Measurements from ENCODE around the gene DENND1B. TPM values are rescaled to one million over a fixed set of nuclear protein-coding genes. Genes with fewer than 3 reads are reported as not detected.

The DENND1B gene
- total and polyA plus RNA-seq, 9 of the 15 experiments (the other 6 are each of a cell fraction or from before 2014, with no cell fraction given) = 2.1 to 12.1 (median 7.5) TPM

GRCh38 chr1:197797010-197797409 is 21.7 kb upstream of the DENND1B start (continued):
- TF ChIP-seq MLLT1 (IDR thresholded peaks at IDR 0.05) = no peak
- TF ChIP-seq CBFA2T3 (IDR thresholded peaks at IDR 0.05) = no peak
- no peak for TF ChIP-seq ZBTB2 (IDR thresholded peaks at IDR 0.05)
- no peak for TF ChIP-seq ZNF263 (CRISPR knock-in tag; IDR thresholded peaks at IDR 0.05; ENCODE audit: borderline replicate concordance)

GRCh38 chr1:197788741-197789739 is 13.8 kb upstream of the DENND1B start:
- CTCF ChIA-PET (ENCODE audit: low intra/inter-chr PET ratio) = no interaction called here
- Histone ChIP-seq H2AFZ (ENCODE audit: low read depth, low read length) (no peak overlapping the region), H4K20me1 (replicated peaks; ENCODE audit: control insufficient read depth, insufficient read depth, low read length) (no peaks in the 10 kb centered on the region), H3K27ac (ENCODE audit: extremely low read depth, low read depth, low read length) (no peak overlapping the region), H3K4me2 (ENCODE audit: insufficient read depth, low read length) (no peak overlapping the region), H3K36me3 (ENCODE audit: control insufficient read depth, insufficient read depth, low read length) (no peaks in the 10 kb centered on the region), H3K9ac (ENCODE audit: insufficient read depth in 1 of 2, low read depth in 2 of 2, low read length in 2 of 2) (no peak overlapping the region), H3K4me3 (no peak overlapping the region), H3K79me2 (ENCODE audit: control insufficient read depth, insufficient read depth, low read length) (no peaks in the 10 kb centered on the region), H3K4me1 (replicated peaks in 1 of 2; ENCODE audit: control insufficient read depth in 2 of 2, insufficient read depth in 2 of 2, low read length in 2 of 2) (peaks cover 0 to 6% of the 10 kb centered on the region in 2 experiments; a peak in 1 of 5 replicates), H3K9me1 (ENCODE audit: control insufficient read depth, insufficient read depth, low read length) (no peaks in the 10 kb centered on the region), H3K27me3 (ENCODE audit: control insufficient read depth in 2 of 2, insufficient read depth in 2 of 2, low read length in 2 of 2) (no peaks in the 10 kb centered on the region), H3K9me3 (replicated peaks; ENCODE audit: control insufficient read depth, insufficient read depth, low read depth, low read length) (no peaks in the 10 kb centered on the region)
- intact Hi-C loops (cut with micrococcal nuclease) = no loop called here
- no TSS peak for BruUV-seq (replicated peaks)
- DNase-seq (ENCODE audit: extremely low read depth in 1 of 4, low spot score in 3 of 4) = no peak
- POLR2A ChIA-PET = interaction anchor here (0.6 to 1.6 kb wide), 3 partner anchors 13 to 26 kb away, joined by 3 to 4 read pairs (median 3); no protein-coding TSS in a partner anchor
- 25% methylated on average over 3 of the region's 3 CpGs for WGBS (ENCODE audit: insufficient coverage, low coverage, missing lambda C conversion rate)
- FAIRE-seq = no peak
- no peak; the same call in 2 of the 3 replicates for ATAC-seq
- in situ Hi-C loops (cut with MboI) = no loop called here
- no peak for TF ChIP-seq ZKSCAN1 (IDR thresholded peaks at IDR 0.05; ENCODE audit: low read depth, low read length)
- no peak for TF ChIP-seq KLF13 (tag; IDR thresholded peaks at IDR 0.05; ENCODE audit: borderline replicate concordance, low read depth)
- TF ChIP-seq CEBPB (tag; IDR thresholded peaks at IDR 0.05) = no peak
- no peak for TF ChIP-seq NR2C2 (CRISPR knock-in tag; IDR thresholded peaks at IDR 0.05)
- TF ChIP-seq NR2C2 (tag; IDR thresholded peaks at IDR 0.05) = no peak
- TF ChIP-seq FOSL1 (tag; conservative IDR thresholded peaks at IDR 0.05) = no peak
- no peak for TF ChIP-seq POLR2H (tag; IDR thresholded peaks at IDR 0.05; ENCODE audit: low read depth)
- no peak for TF ChIP-seq ZBED1 (IDR thresholded peaks at IDR 0.05)
- TF ChIP-seq ZNF133 (CRISPR knock-in tag; IDR thresholded peaks at IDR 0.05) = no peak
